ENCODE data around the gene MYO15B. TPM values are rescaled to one million over a fixed set of nuclear protein-coding genes. Genes with fewer than 3 reads are reported as not detected.

MYO15B gene
- total RNA-seq, 4 donors from 2014 or later, result 4.5 to 34.6 (median 14.3) TPM

- Histone ChIP-seq H3K27me3 (no peaks in the 10 kb centered on the region), H3K27ac (no peak overlapping the region), H3K9me3 (no peaks in the 10 kb centered on the region), H3K4me1 (peaks cover 0 to 4% of the 10 kb centered on the region in 2 donors), H3K4me3 (no peak overlapping the region), H3K36me3 (no peaks in the 10 kb centered on the region)
- in situ Hi-C loops (cut with MboI; ENCODE audit: low sequenced_read_pairs in 4 of 4) (loop anchor here in 3 of 4 donors (25.0 kb wide), 1 partner anchor 237 kb away; no protein-coding TSS in a partner anchor), intact Hi-C loops (cut with DNase I; ENCODE audit: low total_unique reads) (no loop called here)
- TF ChIP-seq POLR2A (IDR thresholded peaks at IDR 0.05), result no peak
- TF ChIP-seq CTCF (IDR thresholded peaks at IDR 0.05 in 4 of 5, conservative IDR thresholded peaks at IDR 0.05 in 1 of 5), result no peak
- no peak for ATAC-seq
- DNase-seq, result no peak
Measured at GRCh38 chr17:75548813-75549212, 38.8 kb upstream of the MYO15B start.

GRCh38 chr17:75549246-75550138 is 38.1 kb upstream of the MYO15B start:
- Histone ChIP-seq H3K27ac (peak overlapping the region in 1 of 4 donors; percentile 20), H3K9me3 (no peaks in the 10 kb centered on the region), H3K36me3 (no peaks in the 10 kb centered on the region), H3K4me1 (peaks cover 0 to 4% of the 10 kb centered on the region in 2 donors), H3K27me3 (no peaks in the 10 kb centered on the region), H3K4me3 (no peak overlapping the region)
- in situ Hi-C loops (cut with MboI; ENCODE audit: low sequenced_read_pairs in 4 of 4) (loop anchor here in 3 of 4 donors (25.0 kb wide), 1 partner anchor 237 kb away; no protein-coding TSS in a partner anchor), intact Hi-C loops (cut with DNase I; ENCODE audit: low total_unique reads) (no loop called here)
- no peak for TF ChIP-seq POLR2A (IDR thresholded peaks at IDR 0.05)
- no peak for TF ChIP-seq CTCF (IDR thresholded peaks at IDR 0.05 in 4 of 5, conservative IDR thresholded peaks at IDR 0.05 in 1 of 5)
- DNase-seq, result peak in 1 of 2 donors; percentile 21
- ATAC-seq, result peak in 1 of 2 donors; percentile 53

- no peaks in the 10 kb centered on the region for H3K9me3 ChIP-seq
Measured at GRCh38 chr17:75550139-75550465, 37.5 kb upstream of the MYO15B start.

GRCh38 chr17:75551266-75551665 is 36.3 kb upstream of the MYO15B start:
- in situ Hi-C loops (cut with MboI; ENCODE audit: low sequenced_read_pairs in 4 of 4), result no loop called here
- H3K4me3 ChIP-seq, result no peak overlapping the region
- no peak for ATAC-seq

More at GRCh38 chr17:75550139-75550465, 37.5 kb upstream of the MYO15B start:
- no peak overlapping the region for H3K4me3 ChIP-seq
- intact Hi-C loops (cut with DNase I; ENCODE audit: low total_unique reads) (no loop called here), in situ Hi-C loops (cut with MboI; ENCODE audit: low sequenced_read_pairs in 4 of 4) (no loop called here)
- no peak for DNase-seq
- no peak overlapping the region for H3K27ac ChIP-seq
- ATAC-seq, result no peak
- H3K36me3 ChIP-seq, result no peaks in the 10 kb centered on the region
- H3K27me3 ChIP-seq, result no peaks in the 10 kb centered on the region
- TF ChIP-seq POLR2A (IDR thresholded peaks at IDR 0.05), result no peak
- no peak for TF ChIP-seq CTCF (IDR thresholded peaks at IDR 0.05 in 4 of 5, conservative IDR thresholded peaks at IDR 0.05 in 1 of 5)
- H3K4me1 ChIP-seq, result peaks cover 0 to 4% of the 10 kb centered on the region in 2 donors

More at GRCh38 chr17:75551266-75551665, 36.3 kb upstream of the MYO15B start:
- Histone ChIP-seq H3K27ac (no peak overlapping the region), H3K4me1 (peaks cover 0 to 4% of the 10 kb centered on the region in 2 donors), H3K9me3 (no peaks in the 10 kb centered on the region), H3K27me3 (no peaks in the 10 kb centered on the region), H3K36me3 (no peaks in the 10 kb centered on the region)
- no peak for TF ChIP-seq POLR2A (IDR thresholded peaks at IDR 0.05)
- no peak for TF ChIP-seq CTCF (IDR thresholded peaks at IDR 0.05 in 4 of 5, conservative IDR thresholded peaks at IDR 0.05 in 1 of 5)
- DNase-seq, result no peak
- intact Hi-C loops (cut with DNase I; ENCODE audit: low total_unique reads), result no loop called here
